Thoracic aorta (tissue), 2 donors: ENCODE results near the gene ABCD4. TPM values are rescaled to one million over a fixed set of nuclear protein-coding genes. Genes with fewer than 3 reads are reported as not detected.

ENCODE experiments used
- ATAC-seq: fragments of 150-250 bp; one replicate; pipeline ENCODE4 v1.8.0; 2017; ENCODE audit warnings: low read depth; ENCODE audit not compliant: insufficient number of reproducible peaks, low FRiP score
- DNase-seq: peaks from one replicate; pipeline ENCODE4 v3.0.0-alpha.2; 2020; ENCODE audit warnings: low spot score
- H3K27ac ChIP-seq, 2 donors: fragments of 200-600 bp; sonication (generic); 1 replicate in 1 of 2; 2 replicates in 1 of 2; pipeline ENCODE4 v1.5.1; 2016; ENCODE audit warnings: mild to moderate bottlenecking in 2 of 2, moderate library complexity in 2 of 2
- H3K27me3 ChIP-seq: fragments of 200-600 bp; sonication (generic); replicated peaks from 2 replicates; pipeline ENCODE4 v1.6.0; 2016; ENCODE audit warnings: mild to moderate bottlenecking; ENCODE audit not compliant: insufficient read depth
- H3K36me3 ChIP-seq: fragments of 200-600 bp; sonication (generic); one replicate; pipeline ENCODE4 v1.5.1; 2016
- H3K4me1 ChIP-seq, 2 donors: fragments of 200-600 bp; sonication (generic); 1 replicate in 1 of 2; 2 replicates in 1 of 2; pipeline versions ENCODE4 v1.5.1 to v1.6.0; 2016; ENCODE audit warnings: low read depth in 2 of 2, mild to moderate bottlenecking in 1 of 2; ENCODE audit not compliant: control insufficient read depth in 1 of 2
- H3K4me3 ChIP-seq: fragments of 200-600 bp; sonication (generic); 2 replicates; pipeline ENCODE4 v1.5.1; 2016; ENCODE audit warnings: mild to moderate bottlenecking
- H3K9me3 ChIP-seq: fragments of 200-600 bp; sonication (generic); 2 replicates; pipeline ENCODE4 v1.5.1; 2016
- total RNA-seq, 2 donors: library from RNA; depleted of rRNA; stranded (reverse); fragments of >200 nt; gene quantifications; one replicate each; pipeline versions ENCODE4 v1.1.0 to v1.2.3, GENCODE V29; 2016
- TF ChIP-seq, protein P1 (sequence below): fragments of 200-600 bp; sonication (generic); IDR thresholded peaks from one replicate; pipeline ENCODE4 v1.5.1; 2019; ENCODE audit warnings: antibody characterized with exemption

The ABCD4 gene
- total RNA-seq, 2 donors from 2014 or later: 47.7 to 62.4 TPM

DNA sequence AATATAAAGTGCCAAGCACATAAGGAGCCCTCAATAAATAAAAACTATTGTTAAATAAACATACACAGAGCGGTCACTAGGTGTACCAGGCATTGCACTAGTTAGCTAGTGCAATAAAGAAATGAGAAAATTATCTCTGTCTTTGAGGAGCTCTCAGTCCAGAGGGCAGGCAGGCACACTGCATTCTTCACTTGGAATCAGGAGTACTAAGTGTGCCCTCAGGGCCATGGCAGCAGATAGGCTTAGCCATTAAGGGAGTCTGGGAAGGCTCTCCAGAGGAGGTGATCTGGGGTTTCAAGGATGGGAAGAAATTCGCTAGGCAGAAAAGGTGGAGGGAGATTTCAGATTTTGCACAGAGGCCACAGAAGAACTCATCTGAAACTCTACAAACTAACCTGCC, 9.1 kb downstream of the ABCD4 start:
- Histone ChIP-seq H3K4me1 (no peaks in the 10 kb centered on the region), H3K4me3 (no peak overlapping the region), H3K27ac (no peak overlapping the region), H3K9me3 (no peaks in the 10 kb centered on the region), H3K36me3 (peaks cover 64% of the 10 kb centered on the region), H3K27me3 (no peaks in the 10 kb centered on the region)
- TF ChIP-seq, protein P1, sequence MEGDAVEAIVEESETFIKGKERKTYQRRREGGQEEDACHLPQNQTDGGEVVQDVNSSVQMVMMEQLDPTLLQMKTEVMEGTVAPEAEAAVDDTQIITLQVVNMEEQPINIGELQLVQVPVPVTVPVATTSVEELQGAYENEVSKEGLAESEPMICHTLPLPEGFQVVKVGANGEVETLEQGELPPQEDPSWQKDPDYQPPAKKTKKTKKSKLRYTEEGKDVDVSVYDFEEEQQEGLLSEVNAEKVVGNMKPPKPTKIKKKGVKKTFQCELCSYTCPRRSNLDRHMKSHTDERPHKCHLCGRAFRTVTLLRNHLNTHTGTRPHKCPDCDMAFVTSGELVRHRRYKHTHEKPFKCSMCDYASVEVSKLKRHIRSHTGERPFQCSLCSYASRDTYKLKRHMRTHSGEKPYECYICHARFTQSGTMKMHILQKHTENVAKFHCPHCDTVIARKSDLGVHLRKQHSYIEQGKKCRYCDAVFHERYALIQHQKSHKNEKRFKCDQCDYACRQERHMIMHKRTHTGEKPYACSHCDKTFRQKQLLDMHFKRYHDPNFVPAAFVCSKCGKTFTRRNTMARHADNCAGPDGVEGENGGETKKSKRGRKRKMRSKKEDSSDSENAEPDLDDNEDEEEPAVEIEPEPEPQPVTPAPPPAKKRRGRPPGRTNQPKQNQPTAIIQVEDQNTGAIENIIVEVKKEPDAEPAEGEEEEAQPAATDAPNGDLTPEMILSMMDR: no peak
- no peak for DNase-seq
- no peak for ATAC-seq

DNA sequence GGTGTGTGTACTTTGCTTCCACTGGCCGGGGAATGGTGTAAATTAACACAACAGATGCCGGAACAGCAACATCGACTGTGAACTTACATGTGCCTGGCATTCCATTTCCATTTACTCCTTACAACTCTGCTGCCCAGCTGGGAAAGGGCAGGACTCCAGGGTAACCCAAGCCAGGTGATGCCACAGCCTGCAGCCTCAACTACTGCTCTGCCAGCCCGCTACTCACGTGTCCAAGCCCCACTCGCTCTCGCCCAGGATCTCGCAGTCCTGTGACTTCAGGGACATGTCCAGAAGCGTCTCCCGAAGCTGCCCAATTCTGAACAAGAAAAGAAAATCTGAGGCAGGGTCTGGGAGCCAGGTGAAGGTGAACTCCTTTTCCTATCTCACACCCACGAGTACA, 10.7 kb downstream of the ABCD4 start:
- TF ChIP-seq, protein P1: no peak
- H3K36me3 ChIP-seq: peaks cover 68% of the 10 kb centered on the region
- no peak overlapping the region for H3K4me3 ChIP-seq
- no peak overlapping the region for H3K27ac ChIP-seq
- ATAC-seq (no peak), DNase-seq (no peak)
- H3K4me1 ChIP-seq: no peaks in the 10 kb centered on the region
- H3K27me3 ChIP-seq: no peaks in the 10 kb centered on the region
- no peaks in the 10 kb centered on the region for H3K9me3 ChIP-seq

DNA sequence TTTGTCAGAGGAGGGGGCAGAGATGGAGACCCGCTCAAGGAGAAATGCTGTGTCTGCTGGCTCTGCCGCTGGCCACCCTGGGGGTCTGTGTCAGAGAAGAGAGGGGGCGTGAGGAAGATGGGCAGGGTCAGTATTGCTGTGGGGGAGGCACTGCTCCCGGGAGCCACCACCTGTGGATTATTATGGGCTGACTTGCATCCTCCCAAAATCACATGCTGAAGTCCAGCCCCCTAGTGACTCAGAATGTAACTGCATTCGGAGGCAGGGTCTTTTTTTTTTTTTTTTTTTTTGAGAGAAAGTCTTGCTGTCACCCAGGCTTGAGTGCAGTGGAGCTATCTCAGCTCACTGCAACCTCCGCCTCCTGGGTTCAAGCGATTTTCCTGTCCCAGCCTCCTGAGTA, 12.3 kb downstream of the ABCD4 start:
- Histone ChIP-seq H3K4me1 (no peaks in the 10 kb centered on the region), H3K27ac (no peak overlapping the region), H3K27me3 (no peaks in the 10 kb centered on the region), H3K36me3 (peaks cover 69% of the 10 kb centered on the region), H3K9me3 (no peaks in the 10 kb centered on the region), H3K4me3 (no peak overlapping the region)
- ATAC-seq (no peak), DNase-seq (no peak)
- TF ChIP-seq, protein P1: peak; percentile 26

DNA sequence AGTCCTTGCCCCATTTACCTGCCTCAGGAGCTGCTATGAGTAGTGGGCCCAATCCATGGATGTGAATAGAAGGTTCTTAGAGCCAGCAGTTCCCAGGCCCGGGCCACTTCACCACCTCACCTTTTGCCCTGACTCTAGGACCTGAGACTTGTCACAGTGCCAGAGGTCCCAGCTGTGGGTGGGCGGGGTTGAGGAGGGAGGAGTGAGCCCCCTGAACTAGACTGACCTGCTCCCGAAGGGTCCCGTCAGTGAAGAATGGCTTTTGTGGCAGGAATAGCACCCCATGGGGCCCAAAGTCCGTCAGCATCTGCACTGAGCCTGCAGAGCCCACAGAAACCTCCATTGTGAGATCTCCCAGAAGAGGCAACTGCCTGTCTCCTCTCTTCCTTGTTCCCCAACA, 12.9 kb downstream of the ABCD4 start:
- H3K27ac ChIP-seq: no peak overlapping the region
- no peaks in the 10 kb centered on the region for H3K4me1 ChIP-seq
- no peaks in the 10 kb centered on the region for H3K9me3 ChIP-seq
- no peaks in the 10 kb centered on the region for H3K27me3 ChIP-seq
- no peak for DNase-seq
- no peak for ATAC-seq
- no peak overlapping the region for H3K4me3 ChIP-seq
- TF ChIP-seq, protein P1: no peak
- H3K36me3 ChIP-seq: peaks cover 65% of the 10 kb centered on the region

GRCh38 chr14:74286736-74287135, 16.0 kb downstream of the ABCD4 start:
- ATAC-seq: no peak
- H3K4me1 ChIP-seq: no peaks in the 10 kb centered on the region
- H3K27ac ChIP-seq: no peak overlapping the region
- no peak for DNase-seq
- H3K27me3 ChIP-seq: no peaks in the 10 kb centered on the region
- peaks cover 71% of the 10 kb centered on the region for H3K36me3 ChIP-seq
- TF ChIP-seq, protein P1: no peak
- no peaks in the 10 kb centered on the region for H3K9me3 ChIP-seq
- no peak overlapping the region for H3K4me3 ChIP-seq
